ENCODE data around the gene KCNIP2.

- TF ChIP-seq CTCF (IDR thresholded peaks at IDR 0.05) (no peak), POLR2A (IDR thresholded peaks at IDR 0.05) (no peak), POLR2AphosphoS5 (IDR thresholded peaks at IDR 0.05) (no peak), EP300 (IDR thresholded peaks at IDR 0.05) (no peak)
These were observed 7.1 kb upstream of the KCNIP2 start for GRCh38 chr10:101850749-101851148.
